ENCODE data around the gene POGK. TPM values are rescaled to one million over a fixed set of nuclear protein-coding genes. Genes with fewer than 3 reads are reported as not detected.

The POGK gene
- total and polyA plus RNA-seq, 9 of the 15 experiments (the other 6 are each of a cell fraction or from before 2014, with no cell fraction given), result 6.1 to 44.5 (median 24.3) TPM

DNA sequence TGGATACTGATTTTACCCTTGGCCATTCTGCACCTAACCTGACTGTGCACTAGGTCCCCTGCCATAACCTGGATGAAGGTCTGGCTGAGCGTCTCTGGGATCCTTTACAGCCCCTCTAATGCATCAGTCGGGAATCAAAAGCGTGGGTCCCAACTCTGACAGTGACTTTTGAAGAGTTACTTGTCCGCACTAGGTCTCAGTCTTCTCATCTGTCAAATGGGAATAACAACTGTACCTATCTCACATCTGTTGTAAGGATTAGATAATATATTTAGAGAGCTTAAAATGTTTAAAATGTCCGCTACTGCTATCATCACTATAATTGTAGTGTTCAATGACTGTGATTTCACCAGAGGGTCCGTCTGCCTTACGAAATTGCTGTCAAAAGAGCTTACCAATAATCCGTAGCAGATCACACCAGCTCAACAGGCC is 36.0 kb downstream of the POGK start (continued):
- no peak for TF ChIP-seq HCFC1 (IDR thresholded peaks at IDR 0.05; ENCODE audit: low read depth, low read length)
- no peak for TF ChIP-seq SRSF1 (IDR thresholded peaks at IDR 0.05; ENCODE audit: low read depth, low read length)
- 0 out of 2 replicates have a peak, but pooled peaks have one; percentile 12 for TF ChIP-seq ELF2 (CRISPR knock-in tag; IDR thresholded peaks at IDR 0.05)
- no peak for TF ChIP-seq SOX6 (IDR thresholded peaks at IDR 0.05)
- TF ChIP-seq ZNF124 (CRISPR knock-in tag; IDR thresholded peaks at IDR 0.05), result no peak
- TF ChIP-seq GABPB1 (CRISPR knock-in tag; IDR thresholded peaks at IDR 0.05), result no peak
- TF ChIP-seq KAT8 (IDR thresholded peaks at IDR 0.05; ENCODE audit: low read depth), result no peak
- no peak for TF ChIP-seq MTA3 (IDR thresholded peaks at IDR 0.05; ENCODE audit: borderline replicate concordance)

- H3K4me2 ChIP-seq (ENCODE audit: insufficient read depth, low read length), result peak within 1 kb of the TSS; percentile 89
- H3K4me1 ChIP-seq (replicated peaks in 1 of 2; ENCODE audit: control insufficient read depth in 2 of 2, insufficient read depth in 2 of 2, low read length in 2 of 2), result peaks cover 15 to 19% of the 10 kb centered on the region in 2 experiments; a peak in 4 of 5 replicates
- peak within 1 kb of the TSS; percentile 82 to 97 for H3K9ac ChIP-seq (ENCODE audit: insufficient read depth in 1 of 2, low read depth in 2 of 2, low read length in 2 of 2)
- under 1% methylated on average over 71 of the region's 84 CpGs for WGBS (ENCODE audit: insufficient coverage, low coverage, missing lambda C conversion rate)
- H2AFZ ChIP-seq (ENCODE audit: low read depth, low read length), result peak within 1 kb of the TSS; percentile 100
- DNase-seq (ENCODE audit: extremely low read depth in 1 of 4, low spot score in 3 of 4) (peak; percentile 96 to 100 (median 96)), FAIRE-seq (peak; percentile 95), ATAC-seq (peak; percentile 95)
- BruUV-seq (replicated peaks), result no TSS peak
- intact Hi-C loops (cut with micrococcal nuclease), result loop anchor here (2.0 kb wide), 1 partner anchor 35 kb away; no protein-coding TSS in a partner anchor
- ChIA-PET CTCF (ENCODE audit: low intra/inter-chr PET ratio) (interaction anchor here (0.6 kb wide), 1 partner anchor 294 kb away, joined by 3 read pairs; no protein-coding TSS in a partner anchor), POLR2A (interaction anchor here (0.6 to 1.8 kb wide), 15 partner anchors 8 to 354 kb away, joined by 3 to 9 read pairs (median 4); partner anchors contain the start of gene POGK)
- H3K27ac ChIP-seq (ENCODE audit: extremely low read depth, low read depth, low read length), result peak within 1 kb of the TSS; percentile 83
- in situ Hi-C loops (cut with MboI), result no loop called here
- peak within 1 kb of the TSS; percentile 68 for H3K4me3 ChIP-seq
- no peaks in the 10 kb centered on the region for H3K27me3 ChIP-seq (ENCODE audit: control insufficient read depth in 2 of 2, insufficient read depth in 2 of 2, low read length in 2 of 2)
- H3K79me2 ChIP-seq (ENCODE audit: control insufficient read depth, insufficient read depth, low read length), result peaks cover 50% of the 10 kb centered on the region
- H3K9me3 ChIP-seq (replicated peaks; ENCODE audit: control insufficient read depth, insufficient read depth, low read depth, low read length), result 0 out of 2 replicates have a peak, but pooled peaks cover 2% of the 10 kb centered on the region
- H3K9me1 ChIP-seq (ENCODE audit: control insufficient read depth, insufficient read depth, low read length), result no peaks in the 10 kb centered on the region
- H3K36me3 ChIP-seq (ENCODE audit: control insufficient read depth, insufficient read depth, low read length), result peaks cover 22% of the 10 kb centered on the region; the same call in 1 of the 3 replicates
- H4K20me1 ChIP-seq (replicated peaks; ENCODE audit: control insufficient read depth, insufficient read depth, low read length), result 0 out of 2 replicates have a peak, but pooled peaks cover 13% of the 10 kb centered on the region
- TF ChIP-seq ZNF79 (CRISPR knock-in tag; IDR thresholded peaks at IDR 0.05; ENCODE audit: low read depth) (no peak), FOSL1 (tag; conservative IDR thresholded peaks at IDR 0.05) (peak; percentile 8; the same call in 1 of the 2 replicates)
- TF ChIP-seq, protein P1, sequence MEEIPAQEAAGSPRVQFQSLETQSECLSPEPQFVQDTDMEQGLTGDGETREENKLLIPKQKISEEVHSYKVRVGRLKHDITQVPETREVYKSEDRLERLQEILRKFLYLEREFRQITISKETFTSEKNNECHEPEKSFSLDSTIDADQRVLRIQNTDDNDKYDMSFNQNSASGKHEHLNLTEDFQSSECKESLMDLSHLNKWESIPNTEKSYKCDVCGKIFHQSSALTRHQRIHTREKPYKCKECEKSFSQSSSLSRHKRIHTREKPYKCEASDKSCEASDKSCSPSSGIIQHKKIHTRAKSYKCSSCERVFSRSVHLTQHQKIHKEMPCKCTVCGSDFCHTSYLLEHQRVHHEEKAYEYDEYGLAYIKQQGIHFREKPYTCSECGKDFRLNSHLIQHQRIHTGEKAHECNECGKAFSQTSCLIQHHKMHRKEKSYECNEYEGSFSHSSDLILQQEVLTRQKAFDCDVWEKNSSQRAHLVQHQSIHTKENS (CRISPR knock-in tag; IDR thresholded peaks at IDR 0.05), result no peak
These were observed 36.7 kb downstream of the POGK start, which contains the start of gene TADA1 for GRCh38 chr1:166875734-166876539. Gene TADA1, minus strand, starts transcription at chr1:166876264. Its CDS starts 31 bp downstream, at chr1:166876233.
